ENCODE results near the gene SLC40A1.

- TF ChIP-seq CTCF (conservative IDR thresholded peaks at IDR 0.05; ENCODE audit: low read length) (no peak), EZH2phosphoT487 (IDR thresholded peaks at IDR 0.05; ENCODE audit: borderline replicate concordance, low read depth, low read length) (no peak)
Observed at GRCh38 chr2:189587780-189588179, 7.2 kb upstream of the SLC40A1 start.
